Endothelial cell of umbilical vein (primary cell): ENCODE data around the gene ADAM29. TPM values are rescaled to one million over a fixed set of nuclear protein-coding genes. Genes with fewer than 3 reads are reported as not detected.

Experiments used
- BruUV-seq: library from RNA; stranded (reverse); fragments of 400-500 nt; replicated peaks from 2 replicates; lab custom pipeline; 2021; lab: Mats Ljungman, UMichigan
- CTCF ChIA-PET: fragments of 300-600, 350-600 bp; sonication (Branson Sonifier 250); formaldehyde crosslinking; loops from one replicate; lab custom pipeline; 2021; ENCODE audit warnings: antibody characterized with exemption, inconsistent platforms; lab: Charles Lee
- POLR2A ChIA-PET: fragments of 300-600, 350-600 bp; sonication (Branson Sonifier 250); formaldehyde crosslinking; loops from one replicate; lab custom pipeline; 2021; ENCODE audit warnings: antibody characterized with exemption, inconsistent platforms; lab: Charles Lee
- DNase-seq: peaks from one replicate; pipeline ENCODE4 v3.0.0-alpha.2; 2011; ENCODE audit warnings: low read depth, low spot score
- FAIRE-seq: peaks from 2 replicates; lab custom pipeline; 2011; peaks lifted over from hg19 to GRCh38; lab: Jason Lieb, UNC
- H2AFZ ChIP-seq: 2 replicates; pipeline ENCODE4 v1.6.0; 2012; ENCODE audit warnings: low read depth, low read length, control low read depth, inconsistent platforms
- H3K27ac ChIP-seq: 2 replicates; pipeline ENCODE4 v1.5.1; 2011; ENCODE audit warnings: low read depth, mild to moderate bottlenecking, control low read depth, low read length, moderate library complexity; ENCODE audit not compliant: insufficient read depth
- H3K27me3 ChIP-seq, 2 experiments: 2 replicates each; pipeline versions ENCODE4 v1.6.0 to v1.6.1; 2011; ENCODE audit warnings: low read length in 2 of 2, mixed read lengths in 1 of 2; ENCODE audit not compliant: control insufficient read depth in 2 of 2, insufficient read depth in 2 of 2
- H3K36me3 ChIP-seq, 2 experiments: 2 replicates in 1 of 2; 3 replicates in 1 of 2; pipeline ENCODE4 v1.5.1; 2011; ENCODE audit warnings: low read length in 2 of 2, mild to moderate bottlenecking in 1 of 2, moderate library complexity in 1 of 2; ENCODE audit not compliant: control insufficient read depth in 2 of 2, insufficient read depth in 2 of 2; ENCODE audit errors: extremely low read depth in 1 of 2
- H3K4me1 ChIP-seq: 3 replicates; pipeline ENCODE4 v1.5.1; 2011; ENCODE audit warnings: mild to moderate bottlenecking, low read length; ENCODE audit not compliant: control insufficient read depth, insufficient read depth; ENCODE audit errors: extremely low read depth
- H3K4me2 ChIP-seq: 2 replicates; pipeline ENCODE4 v1.6.1; 2011; ENCODE audit warnings: low read length, control low read depth, mixed read lengths; ENCODE audit not compliant: insufficient read depth
- H3K4me3 ChIP-seq, 3 experiments: fragments of 200-600 bp in 1 of 3; sonication (generic), shearing (Covaris generic) in 1 of 3; replicated peaks in 1 of 3; 2 replicates each; pipeline ENCODE4 v1.5.1; 2011 to 2016; ENCODE audit warnings: control low read depth in 3 of 3, low read length in 3 of 3, mild to moderate bottlenecking in 2 of 3, inconsistent platforms in 1 of 3, low read depth in 1 of 3, moderate library complexity in 1 of 3; ENCODE audit not compliant: insufficient read depth in 1 of 3
- H3K79me2 ChIP-seq: 2 replicates; pipeline ENCODE4 v1.6.0; 2012; ENCODE audit warnings: low read length, inconsistent platforms; ENCODE audit not compliant: control insufficient read depth, insufficient read depth
- H3K9ac ChIP-seq: replicated peaks from 2 replicates; pipeline ENCODE3; 2011; ENCODE audit warnings: low read length, control low read depth; ENCODE audit not compliant: insufficient read depth; ENCODE audit errors: extremely low read depth
- H3K9me1 ChIP-seq: replicated peaks from 3 replicates; pipeline ENCODE4 v1.6.0; 2011; ENCODE audit warnings: mild to moderate bottlenecking, low read length; ENCODE audit not compliant: control insufficient read depth, insufficient read depth; ENCODE audit errors: extremely low read depth
- H3K9me3 ChIP-seq: replicated peaks from 2 replicates; pipeline ENCODE4 v1.5.1; 2012; ENCODE audit warnings: low read length, inconsistent platforms; ENCODE audit not compliant: control insufficient read depth, insufficient read depth
- H4K20me1 ChIP-seq: replicated peaks from 2 replicates; pipeline ENCODE3; 2011; ENCODE audit warnings: mild to moderate bottlenecking, low read length; ENCODE audit not compliant: control insufficient read depth, insufficient read depth; ENCODE audit errors: extremely low read depth
- CTCF ChIP-seq, 2 donors: IDR thresholded peaks; 1 replicate in 1 of 2; 2 replicates in 1 of 2; pipeline ENCODE4 v1.5.1; 2011; ENCODE audit warnings: low read length in 2 of 2, mild to moderate bottlenecking in 2 of 2, moderate library complexity in 2 of 2, control low read depth in 1 of 2, inconsistent platforms in 1 of 2, low read depth in 1 of 2; ENCODE audit not compliant: insufficient read depth in 1 of 2; ENCODE audit errors: extremely low read depth in 1 of 2
- EZH2 ChIP-seq: IDR thresholded peaks from 2 replicates; pipeline ENCODE4 v1.6.1; 2012; ENCODE audit warnings: borderline replicate concordance, low read depth, mild to moderate bottlenecking, moderate library complexity, low read length, inconsistent platforms; ENCODE audit not compliant: severe bottlenecking
- FOS ChIP-seq: IDR thresholded peaks from 2 replicates; pipeline ENCODE4 v1.6.1; 2011; ENCODE audit warnings: mild to moderate bottlenecking, low read length, moderate library complexity, borderline replicate concordance; ENCODE audit not compliant: insufficient read depth
- GATA2 ChIP-seq: IDR thresholded peaks from 2 replicates; pipeline ENCODE4 v1.7.0; 2011; ENCODE audit warnings: low read depth, mild to moderate bottlenecking, moderate library complexity, mixed read lengths, low read length; ENCODE audit not compliant: insufficient read length, insufficient read depth
- JUN ChIP-seq: IDR thresholded peaks from 2 replicates; pipeline ENCODE4 v1.6.1; 2011; ENCODE audit warnings: borderline replicate concordance, low read depth; ENCODE audit not compliant: insufficient read length, insufficient read depth
- MAX ChIP-seq: IDR thresholded peaks from 2 replicates; pipeline ENCODE4 v1.6.1; 2011; ENCODE audit not compliant: insufficient read depth, insufficient read length
- MYC ChIP-seq: IDR thresholded peaks from one replicate; pipeline ENCODE4 v1.6.1; 2011; ENCODE audit warnings: mild to moderate bottlenecking, low read depth, low read length
- POLR2A ChIP-seq: IDR thresholded peaks from 2 replicates; pipeline ENCODE4 v1.6.1; 2012; ENCODE audit warnings: low read depth, mild to moderate bottlenecking, control low read depth, low read length
- POLR2AphosphoS5 ChIP-seq: IDR thresholded peaks from 2 replicates; pipeline ENCODE4 v1.6.1; 2012; ENCODE audit warnings: low read depth, mild to moderate bottlenecking, control low read depth, low read length, moderate library complexity; ENCODE audit not compliant: insufficient read depth
- dilution Hi-C: fragments of 300-500 bp; cut with MboI; formaldehyde crosslinking; loops from one replicate; pipeline ENCODE4 v1.15.0; 2019; ENCODE audit warnings: low sequenced_read_pairs; ENCODE audit not compliant: extremely low pct_ligation_motif_present
- intact Hi-C: fragments of 100-400 bp; cut with micrococcal nuclease; formaldehyde crosslinking; loops from one replicate; pipeline ENCODE4 v1.10.0; 2022
- polyA plus RNA-seq, 4 experiments: library from polyadenylated mRNA; depleted of rRNA in 3 of 4; stranded (reverse) in 3 of 4; unstranded in 1 of 4; fragments of >200 nt; gene quantifications; 2 replicates each; pipeline versions ENCODE4 v1.2.1 to v1.2.3, GENCODE V29; 2011 to 2012; ENCODE audit warnings: missing spikeins in 1 of 4
- total RNA-seq: library from RNA; stranded (reverse); gene quantifications from 2 replicates; pipeline ENCODE4 v1.2.3, GENCODE V29; 2021

ADAM29 gene
- total and polyA plus RNA-seq, 2 donors (not counting 3 experiments of a cell fraction or from before 2014, with no cell fraction given) = not detected

DNA sequence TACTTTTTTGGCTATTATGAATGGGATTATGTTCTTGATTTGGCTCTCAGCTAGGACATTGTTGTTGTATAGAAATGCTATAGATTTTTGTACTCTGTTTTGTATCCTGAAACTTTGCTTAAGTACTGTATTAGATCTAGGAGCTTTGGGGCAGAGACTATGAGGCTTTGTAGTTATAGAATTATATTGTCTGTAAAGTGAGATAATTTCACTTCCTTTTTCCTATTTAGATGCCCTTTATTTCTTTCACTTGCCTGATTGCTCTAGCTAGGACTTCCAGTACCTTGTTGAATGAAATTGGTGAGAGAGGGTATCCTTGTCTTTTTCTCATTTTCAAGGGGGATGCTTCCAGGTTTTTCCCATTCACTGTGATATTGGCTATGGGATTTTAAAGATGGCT, 28.1 kb downstream of the ADAM29 start:
- no peaks in the 10 kb centered on the region for H3K9me1 ChIP-seq
- TF ChIP-seq MAX = no peak
- TF ChIP-seq CTCF (IDR thresholded peaks at IDR 0.05; ENCODE audit: extremely low read depth in 1 of 2, insufficient read depth in 1 of 2, low read depth in 1 of 2, low read length in 2 of 2) = no peak
- TF ChIP-seq EZH2 = no peak
- no peak for TF ChIP-seq MYC
- TF ChIP-seq POLR2AphosphoS5 = no peak
- TF ChIP-seq GATA2 = no peak
- no peak for TF ChIP-seq JUN
- TF ChIP-seq POLR2A = no peak
- no peak for TF ChIP-seq FOS
- BruUV-seq = no TSS peak
- H3K9me3 ChIP-seq = peaks cover 4% of the 10 kb centered on the region
- no peak overlapping the region for H2AFZ ChIP-seq
- POLR2A ChIA-PET = no interaction called here
- dilution Hi-C loops = no loop called here
- no peaks in the 10 kb centered on the region for H3K36me3 ChIP-seq
- no peaks in the 10 kb centered on the region for H4K20me1 ChIP-seq
- no peak for DNase-seq
- CTCF ChIA-PET = no interaction called here
- H3K4me1 ChIP-seq = no peaks in the 10 kb centered on the region
- H3K9ac ChIP-seq = no peak overlapping the region
- no peaks in the 10 kb centered on the region for H3K27me3 ChIP-seq
- H3K79me2 ChIP-seq = no peaks in the 10 kb centered on the region
- no peak overlapping the region for H3K4me3 ChIP-seq
- intact Hi-C loops = no loop called here
- H3K27ac ChIP-seq = no peak overlapping the region
- FAIRE-seq = no peak
- no peak overlapping the region for H3K4me2 ChIP-seq
